Natural killer cell (primary cell): ENCODE measurements around the gene CAMTA1. TPM values are rescaled to one million over a fixed set of nuclear protein-coding genes. Genes with fewer than 3 reads are reported as not detected.

Source experiments
- ATAC-seq, 3 donors: fragments of 150-1000 bp in 2 of 3; fragments of 200-7000 bp in 1 of 3; cut with Tn5 transposase; 1 replicate in 1 of 3; 2 replicates in 2 of 3; pipeline ENCODE4 v1.10.0; 2021; ENCODE audit warnings: mild to moderate bottlenecking in 2 of 3, moderate library complexity in 2 of 3
- DNase-seq, 2 donors: peaks; one replicate each; pipeline versions ENCODE4 v3.0.0 to v3.0.0-alpha.2; 2013 to 2021; ENCODE audit warnings: mixed read lengths in 1 of 2
- H3K27ac ChIP-seq: one replicate; pipeline ENCODE4 v1.5.1; 2013; ENCODE audit warnings: mild to moderate bottlenecking, low read length
- H3K27me3 ChIP-seq: one replicate; pipeline ENCODE4 v1.6.1; 2013; ENCODE audit warnings: low read length; ENCODE audit not compliant: control insufficient read depth, insufficient read depth
- H3K36me3 ChIP-seq: one replicate; pipeline ENCODE4 v1.6.1; 2013; ENCODE audit warnings: low read length; ENCODE audit not compliant: control insufficient read depth, insufficient read depth
- H3K4me1 ChIP-seq: one replicate; pipeline ENCODE4 v1.6.1; 2013; ENCODE audit warnings: low read length; ENCODE audit not compliant: control insufficient read depth, insufficient read depth
- H3K4me3 ChIP-seq: one replicate; pipeline ENCODE4 v1.5.1; 2013; ENCODE audit warnings: low read length
- H3K9me3 ChIP-seq: one replicate; pipeline ENCODE4 v1.6.1; 2013; ENCODE audit warnings: low read length; ENCODE audit not compliant: control insufficient read depth, insufficient read depth
- H3K27ac Mint-ChIP-seq, 2 donors: one replicate each; pipeline ENCODE4 v1.8.0; 2022; ENCODE audit warnings: mild to moderate bottlenecking in 2 of 2, mixed read lengths in 2 of 2, moderate library complexity in 1 of 2
- H3K27me3 Mint-ChIP-seq, 2 donors: one replicate each; pipeline ENCODE4 v1.8.0; 2022; ENCODE audit warnings: low read depth in 2 of 2, mixed read lengths in 2 of 2
- H3K36me3 Mint-ChIP-seq: one replicate; pipeline ENCODE4 v1.8.0; 2022; ENCODE audit warnings: mixed read lengths
- H3K4me1 Mint-ChIP-seq, 2 donors: one replicate each; pipeline ENCODE4 v1.8.0; 2022; ENCODE audit warnings: mixed read lengths in 2 of 2
- H3K4me3 Mint-ChIP-seq: one replicate; pipeline ENCODE4 v1.8.0; 2022; ENCODE audit warnings: mild to moderate bottlenecking, moderate library complexity, mixed read lengths
- H3K9me3 Mint-ChIP-seq, 2 donors: one replicate each; pipeline ENCODE4 v1.8.0; 2022; ENCODE audit warnings: mixed read lengths in 2 of 2
- CTCF ChIP-seq: fragments of 200-600 bp; IDR thresholded peaks from one replicate; pipeline ENCODE4 v1.8.0; 2022; ENCODE audit warnings: antibody characterized with exemption
- WGBS: methylation state at CpG from one replicate; pipeline ENCODE4 v1.1.7; 2013; ENCODE audit warnings: missing lambda C conversion rate; ENCODE audit not compliant: insufficient coverage; 5-methylcytosine and 5-hydroxymethylcytosine counted together
- intact Hi-C: fragments of 100-400 bp; cut with micrococcal nuclease; formaldehyde crosslinking; loops from one replicate; pipeline ENCODE4 v1.14.2; 2022
- total RNA-seq, 4 donors: library from RNA; stranded (reverse); fragments of 120-200 nt in 1 of 4; gene quantifications; one replicate each; pipeline versions ENCODE4 v1.2.3 to v1.2.4, GENCODE V29; 2013 to 2022

Gene CAMTA1
- total RNA-seq, 3 donors from 2014 or later (not counting 1 experiment from before 2014, with no cell fraction given), result 40.6 to 53.3 (median 44.9) TPM

DNA sequence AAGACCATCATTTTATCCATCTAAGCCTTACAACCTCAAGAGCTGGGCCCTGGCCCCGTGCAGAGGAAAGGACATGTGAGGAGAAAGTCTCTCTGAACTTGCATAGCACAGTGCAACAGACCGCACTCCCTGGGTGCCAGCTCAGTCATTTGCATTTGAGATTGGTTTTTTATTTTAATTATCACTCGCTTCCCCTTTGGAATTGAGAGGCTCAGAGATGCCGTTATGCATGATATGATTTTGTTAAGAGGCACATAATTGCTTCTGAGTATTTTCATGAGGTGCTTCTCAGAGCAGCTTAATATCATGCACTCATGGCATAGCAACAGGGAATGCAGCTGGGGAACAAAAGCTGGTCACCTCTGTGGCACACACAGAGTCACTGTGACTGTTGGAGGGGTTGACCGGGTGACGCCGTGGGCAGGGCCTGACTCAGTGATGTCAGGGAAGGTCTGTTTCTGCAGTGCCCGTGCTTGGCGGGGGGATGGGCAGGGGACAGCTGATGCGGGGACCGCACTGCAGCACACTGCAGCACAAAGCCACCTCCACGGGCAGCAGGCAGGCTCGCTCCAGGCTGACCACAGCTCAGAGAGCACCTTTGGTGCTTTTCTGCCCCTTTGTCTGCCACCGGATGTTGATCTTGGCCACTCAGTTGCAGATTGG, 942.7 kb downstream of the CAMTA1 start:
- intact Hi-C loops, result no loop called here
- Mint-ChIP-seq H3K4me1 (no peaks in the 10 kb centered on the region), H3K36me3 (no peaks in the 10 kb centered on the region), H3K27ac (no peak overlapping the region), H3K4me3 (no peak overlapping the region), H3K27me3 (peaks cover 15 to 29% of the 10 kb centered on the region in 2 donors), H3K9me3 (no peaks in the 10 kb centered on the region)
- Histone ChIP-seq H3K4me3 (no peak overlapping the region), H3K4me1 (peaks cover 3% of the 10 kb centered on the region), H3K36me3 (no peaks in the 10 kb centered on the region), H3K27ac (no peak overlapping the region), H3K9me3 (no peaks in the 10 kb centered on the region), H3K27me3 (no peaks in the 10 kb centered on the region)
- no peak for DNase-seq
- WGBS, result 92% methylated on average over 14 of the region's 14 CpGs
- no peak for ATAC-seq
- TF ChIP-seq CTCF, result no peak

GRCh38 chr1:7729761-7730160, 944.5 kb downstream of the CAMTA1 start:
- Mint-ChIP-seq H3K4me1 (no peaks in the 10 kb centered on the region), H3K27ac (no peak overlapping the region), H3K4me3 (no peak overlapping the region), H3K36me3 (no peaks in the 10 kb centered on the region), H3K9me3 (no peaks in the 10 kb centered on the region), H3K27me3 (peaks cover 14 to 28% of the 10 kb centered on the region in 2 donors)
- intact Hi-C loops, result no loop called here
- no peak overlapping the region for H3K27ac ChIP-seq
- DNase-seq (no peak), ATAC-seq (no peak)
- no peak for TF ChIP-seq CTCF
- no peaks in the 10 kb centered on the region for H3K36me3 ChIP-seq
- H3K27me3 ChIP-seq, result no peaks in the 10 kb centered on the region
- 100% methylated on average over 5 of the region's 5 CpGs for WGBS
- no peaks in the 10 kb centered on the region for H3K9me3 ChIP-seq
- H3K4me1 ChIP-seq, result peaks cover 3% of the 10 kb centered on the region
- no peak overlapping the region for H3K4me3 ChIP-seq

DNA sequence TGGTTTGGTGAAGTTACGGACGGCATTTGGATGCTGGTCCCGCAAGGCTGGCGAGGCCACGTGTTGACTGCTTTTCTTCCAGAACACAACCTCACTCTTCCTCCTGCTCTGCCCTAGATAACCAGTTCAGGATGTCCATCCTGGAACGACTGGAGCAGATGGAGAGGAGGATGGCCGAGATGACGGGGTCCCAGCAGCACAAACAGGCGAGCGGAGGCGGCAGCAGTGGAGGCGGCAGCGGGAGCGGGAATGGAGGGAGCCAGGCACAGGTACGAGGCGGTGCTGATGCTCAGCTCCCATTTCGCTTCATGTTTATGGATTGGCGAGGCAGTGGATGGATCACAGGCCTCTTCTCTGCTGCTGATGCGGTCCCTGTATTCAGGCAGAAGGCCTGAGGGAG, 947.1 kb downstream of the CAMTA1 start:
- Histone ChIP-seq H3K27ac (no peak overlapping the region), H3K4me3 (no peak overlapping the region), H3K36me3 (no peaks in the 10 kb centered on the region), H3K27me3 (no peaks in the 10 kb centered on the region), H3K9me3 (no peaks in the 10 kb centered on the region), H3K4me1 (no peaks in the 10 kb centered on the region)
- intact Hi-C loops, result no loop called here
- H3K9me3 Mint-ChIP-seq, result no peaks in the 10 kb centered on the region
- H3K27ac Mint-ChIP-seq, result no peak overlapping the region
- no peak for TF ChIP-seq CTCF
- no peaks in the 10 kb centered on the region for H3K4me1 Mint-ChIP-seq
- no peak for ATAC-seq
- no peaks in the 10 kb centered on the region for H3K36me3 Mint-ChIP-seq
- DNase-seq, result no peak
- peaks cover 10 to 22% of the 10 kb centered on the region in 2 donors for H3K27me3 Mint-ChIP-seq
- WGBS, result 91% methylated on average over 19 of the region's 19 CpGs
- H3K4me3 Mint-ChIP-seq, result no peak overlapping the region

DNA sequence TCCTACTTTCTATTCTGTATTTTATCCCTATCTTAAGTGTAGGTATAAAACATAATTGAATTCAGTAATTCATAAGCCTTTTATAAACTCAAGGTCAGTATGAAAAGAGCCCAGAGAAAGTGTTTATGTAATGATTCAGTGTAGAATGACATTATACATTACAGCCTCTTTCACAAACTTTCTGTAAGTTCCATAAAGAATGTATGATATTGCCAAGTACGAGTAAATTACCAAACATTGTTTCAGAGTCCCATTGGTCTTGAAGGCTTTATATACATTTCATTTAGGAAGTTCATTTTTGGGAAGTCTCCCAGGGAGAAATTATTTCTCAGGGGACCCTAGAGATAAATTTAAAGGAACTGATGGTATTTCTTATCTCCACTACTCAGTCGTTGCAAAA, 948.0 kb downstream of the CAMTA1 start:
- H3K27ac ChIP-seq, result no peak overlapping the region
- no peaks in the 10 kb centered on the region for H3K9me3 ChIP-seq
- ATAC-seq, result no peak
- WGBS, result no CpG with 5 or more reads among the region's 2 CpGs
- DNase-seq, result no peak
- H3K4me3 ChIP-seq, result no peak overlapping the region
- Mint-ChIP-seq H3K27ac (no peak overlapping the region), H3K27me3 (peaks cover 12 to 20% of the 10 kb centered on the region in 2 donors), H3K4me3 (no peak overlapping the region), H3K9me3 (no peaks in the 10 kb centered on the region), H3K4me1 (no peaks in the 10 kb centered on the region), H3K36me3 (no peaks in the 10 kb centered on the region)
- no peaks in the 10 kb centered on the region for H3K36me3 ChIP-seq
- intact Hi-C loops, result no loop called here
- no peaks in the 10 kb centered on the region for H3K27me3 ChIP-seq
- H3K4me1 ChIP-seq, result no peaks in the 10 kb centered on the region
- no peak for TF ChIP-seq CTCF
